Putamen (tissue), 1 donor: Measurements from ENCODE around the gene GCSAM.

Experiments used
- DNase-seq: peaks from one replicate; pipeline ENCODE4 v3.0.0-alpha.2; 2016; ENCODE audit warnings: low spot score

The GCSAM gene

DNA sequence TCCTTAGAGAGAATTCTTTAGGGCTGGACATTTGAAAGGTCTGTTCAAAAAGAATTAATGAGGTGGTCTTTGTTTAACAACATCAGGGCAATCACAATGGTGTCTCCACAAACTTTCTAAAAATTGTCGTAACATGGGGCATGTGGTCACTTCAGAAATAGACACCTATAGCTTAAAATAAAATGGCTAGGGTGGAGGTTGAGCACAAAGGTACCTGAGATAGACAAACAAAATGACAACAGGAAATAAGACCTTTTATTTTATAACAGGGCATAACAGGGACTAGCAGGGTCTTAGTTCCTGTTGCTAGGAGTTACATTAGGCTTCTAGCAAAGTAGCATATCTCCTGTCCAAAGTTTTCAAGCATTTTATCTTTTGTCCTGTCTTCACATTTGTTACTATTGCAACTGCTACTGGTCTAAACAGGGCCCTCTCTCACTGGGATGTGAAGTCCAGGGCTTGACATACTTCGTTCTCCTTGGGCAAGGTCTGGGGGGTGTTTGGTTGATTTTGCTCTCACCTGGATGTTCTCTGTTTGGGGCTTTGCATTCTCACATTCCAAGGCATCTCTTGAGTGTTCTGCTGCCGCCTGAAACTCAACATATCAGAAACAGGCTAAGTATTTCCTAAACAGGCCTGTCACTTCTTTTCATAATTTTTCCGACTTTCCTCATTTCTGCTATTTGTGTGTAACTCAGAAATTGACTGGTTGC is 3.0 kb downstream of the GCSAM start:
- no peak for DNase-seq

- no peak for DNase-seq
Observed at GRCh38 chr3:112128843-112129727, 4.0 kb downstream of the GCSAM start.

GRCh38 chr3:112127522-112128494 is 5.2 kb downstream of the GCSAM start:
- DNase-seq, result no peak

DNA sequence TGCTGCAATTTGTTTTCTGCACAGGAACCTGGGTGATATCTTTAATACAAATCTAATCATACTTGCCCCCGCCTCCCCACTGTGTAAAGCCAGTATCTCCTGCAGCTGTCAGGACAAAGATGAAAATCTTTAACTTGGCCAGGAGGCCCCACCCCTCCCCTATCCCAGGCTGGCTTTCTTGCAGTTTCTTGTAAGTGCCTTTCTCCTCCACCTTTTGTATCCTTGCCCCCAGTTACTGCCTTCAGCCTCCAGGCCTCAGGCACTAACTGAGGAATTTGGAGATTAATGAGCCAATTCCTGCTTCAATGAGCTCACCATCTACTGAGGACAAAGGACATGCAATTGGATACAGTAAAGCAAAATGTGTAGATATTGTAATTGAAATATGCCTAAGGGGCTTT is 6.5 kb downstream of the GCSAM start:
- no peak for DNase-seq

GRCh38 chr3:112124907-112125607 is 8.0 kb downstream of the GCSAM start:
- no peak for DNase-seq

GRCh38 chr3:112123548-112123947 is 9.5 kb downstream of the GCSAM start:
- DNase-seq, result no peak

- DNase-seq, result no peak
Observed at GRCh38 chr3:112122870-112123269, 10.2 kb downstream of the GCSAM start.

- no peak for DNase-seq
Observed at GRCh38 chr3:112121577-112122547, 11.2 kb downstream of the GCSAM start.

DNA sequence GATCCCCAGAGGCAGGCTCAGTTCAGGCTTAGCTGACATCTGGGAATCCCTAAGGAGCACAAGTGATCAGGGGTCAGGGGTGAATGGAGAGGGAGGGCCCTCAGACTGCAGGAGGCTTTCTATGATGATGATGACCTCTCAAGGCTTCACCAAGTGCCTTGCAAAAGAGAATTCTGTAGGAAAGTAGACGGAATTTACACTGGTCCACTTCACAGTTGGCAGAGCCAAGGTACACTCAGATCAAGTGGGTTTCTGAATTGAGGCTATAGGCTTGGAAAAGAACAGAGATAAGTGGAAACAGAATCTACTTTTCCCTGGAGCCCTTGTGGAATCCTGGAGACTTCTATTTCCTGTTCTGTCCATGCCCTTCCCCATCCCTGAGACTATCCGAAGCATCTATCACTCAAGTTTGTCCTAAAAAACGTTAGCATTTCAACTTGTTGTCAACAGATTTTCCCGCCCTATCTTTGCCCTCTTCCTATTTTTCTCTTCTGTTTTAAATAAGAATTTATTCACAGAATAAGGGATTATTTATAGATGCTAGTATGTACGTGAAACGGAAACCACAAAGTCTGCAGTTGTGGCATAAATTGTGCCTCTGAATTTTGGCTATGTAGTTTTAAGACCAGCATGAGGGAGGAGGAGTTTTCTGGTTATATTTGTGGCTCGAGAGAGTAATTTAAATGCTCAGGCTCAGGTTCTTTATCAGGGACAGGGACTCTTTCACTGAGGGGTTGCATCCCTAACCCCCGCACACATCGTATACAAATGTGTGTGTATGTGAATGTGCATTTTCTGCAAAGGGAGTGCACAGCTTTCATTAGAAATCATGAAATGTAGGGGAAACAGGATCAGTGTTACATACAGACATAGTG is 12.8 kb downstream of the GCSAM start:
- DNase-seq, result no peak

DNA sequence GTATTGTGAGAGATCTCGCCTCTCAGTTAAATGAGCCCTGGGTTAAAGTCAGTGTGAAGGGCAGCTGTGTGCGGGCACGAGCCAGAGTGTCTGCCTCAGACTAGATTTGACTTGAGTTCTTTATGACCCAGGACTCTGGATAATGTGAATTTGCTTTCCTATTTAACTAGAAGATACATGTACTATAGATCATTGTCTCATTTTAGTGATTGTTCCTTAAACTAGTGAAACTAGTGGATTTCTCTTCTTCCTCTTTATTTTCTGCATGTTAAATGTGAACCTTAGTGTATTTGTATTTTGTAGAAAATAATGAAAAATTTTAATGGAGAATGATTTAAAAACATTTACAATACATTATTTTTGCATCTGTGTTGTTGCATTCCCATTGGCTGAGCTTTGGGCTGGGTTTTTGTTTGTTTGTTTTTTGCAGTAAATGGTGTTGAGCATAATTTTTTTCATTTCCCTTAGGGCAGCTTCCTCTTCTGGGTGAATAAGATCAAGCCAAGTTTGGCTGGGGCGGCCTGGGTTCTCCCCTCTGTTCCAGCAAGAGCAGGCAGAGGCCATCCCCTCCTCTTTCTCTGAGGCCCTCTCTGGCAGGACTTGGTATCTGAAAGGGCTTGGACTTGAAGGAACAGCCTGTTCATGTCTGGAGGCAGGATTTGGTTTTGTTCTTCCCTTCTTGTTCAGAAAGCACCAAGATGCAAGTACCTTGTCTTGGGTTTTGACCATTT is 15.0 kb downstream of the GCSAM start:
- no peak for DNase-seq

GRCh38 chr3:112117415-112117814 is 15.6 kb downstream of the GCSAM start:
- DNase-seq, result no peak

- no peak for DNase-seq
Observed at GRCh38 chr3:112116748-112117186, 16.3 kb downstream of the GCSAM start.

GRCh38 chr3:112115806-112116383 is 17.2 kb downstream of the GCSAM start:
- DNase-seq, result no peak

DNA sequence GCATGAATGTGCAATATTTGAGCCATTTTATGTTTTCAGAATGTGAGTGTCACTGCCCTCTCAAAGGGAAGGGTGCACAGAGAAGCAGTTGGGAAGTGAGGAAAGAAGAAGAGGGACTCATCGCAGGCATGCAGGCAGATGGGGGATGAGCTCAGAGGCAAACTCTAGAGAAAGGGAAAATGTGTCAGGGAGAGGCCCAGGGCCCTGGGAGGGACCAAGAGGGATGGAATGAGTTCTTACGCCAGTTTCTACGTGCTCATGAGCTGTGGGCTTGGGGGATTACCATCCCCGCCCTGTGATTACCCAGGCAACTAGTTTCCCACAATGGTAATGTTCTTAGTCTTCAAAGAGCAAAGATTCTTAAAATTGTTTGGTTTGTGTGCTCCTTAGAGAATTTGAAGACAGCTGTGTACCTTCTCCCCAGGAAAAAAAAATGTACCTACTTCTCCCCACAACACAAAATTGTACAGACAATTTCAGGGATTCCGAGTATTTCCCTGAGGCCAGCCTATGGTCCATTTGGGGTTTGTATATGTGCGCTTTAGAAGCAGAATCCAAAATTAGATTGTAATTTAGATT is 17.8 kb downstream of the GCSAM start:
- no peak for DNase-seq

GRCh38 chr3:112114576-112115160 is 18.4 kb downstream of the GCSAM start:
- no peak for DNase-seq

DNA sequence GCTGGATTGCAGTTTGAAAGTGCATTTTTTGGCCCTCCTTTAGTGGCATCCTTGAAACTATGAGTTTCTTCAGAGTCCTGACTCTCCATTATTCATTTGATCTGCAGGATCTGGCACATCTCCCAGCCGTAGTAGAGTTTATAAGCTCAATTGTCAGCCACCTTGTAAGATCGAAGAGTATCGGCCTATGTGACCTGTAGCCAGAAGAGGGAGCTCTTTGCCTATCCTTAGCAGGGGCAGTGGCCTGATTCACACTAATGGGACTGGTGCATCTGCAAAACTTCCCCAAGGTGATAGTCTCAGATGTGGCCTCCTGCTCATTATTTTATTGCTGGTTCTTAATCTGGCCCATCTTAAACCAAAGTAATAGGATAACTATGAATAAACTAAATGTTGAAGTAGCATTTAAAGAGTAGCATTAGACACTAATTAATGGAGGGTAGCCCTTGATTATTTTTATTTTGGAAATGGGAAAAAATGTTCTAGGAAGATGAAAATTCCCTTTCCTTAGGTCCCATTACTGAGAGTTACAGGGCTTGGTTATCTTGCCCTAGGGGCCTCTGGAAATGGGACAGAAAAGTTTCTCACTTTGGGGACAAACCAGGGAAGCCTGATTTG is 21.2 kb downstream of the GCSAM start:
- no peak for DNase-seq

- no peak for DNase-seq
Observed at GRCh38 chr3:112109322-112109721, 23.7 kb downstream of the GCSAM start.
